PFSK-1 (cell line): ENCODE measurements around the gene UBASH3A.

ENCODE experiments used
- FOXP2 ChIP-seq: optimal IDR thresholded peaks from 2 replicates; pipeline ENCODE3; 2011; ENCODE audit warnings: borderline replicate concordance, control low read depth, inconsistent platforms; ENCODE audit not compliant: insufficient read depth; ENCODE audit errors: extremely low read length, extremely low read depth
- POLR2AphosphoS5 ChIP-seq: IDR thresholded peaks from 2 replicates; pipeline ENCODE4 v1.6.1; 2012; ENCODE audit warnings: low read depth, mild to moderate bottlenecking, control low read depth, low read length, moderate library complexity
- REST ChIP-seq, 2 experiments: IDR thresholded peaks; 2 replicates each; pipeline versions ENCODE4 v1.6.1 to v1.8.0; 2011 to 2012; ENCODE audit warnings: low read depth in 2 of 2, low read length in 2 of 2, control low read depth in 1 of 2, inconsistent platforms in 1 of 2, mild to moderate bottlenecking in 1 of 2, moderate library complexity in 1 of 2; ENCODE audit not compliant: insufficient read depth in 1 of 2
- SIN3A ChIP-seq: IDR thresholded peaks from 2 replicates; pipeline ENCODE4 v1.6.1; 2012; ENCODE audit warnings: mild to moderate bottlenecking, low read length, moderate library complexity, borderline replicate concordance; ENCODE audit not compliant: insufficient read depth
- TAF1 ChIP-seq: IDR thresholded peaks from 2 replicates; pipeline ENCODE4 v1.6.1; 2012; ENCODE audit warnings: low read length, control low read depth, borderline replicate concordance; ENCODE audit not compliant: insufficient read depth

Gene UBASH3A

GRCh38 chr21:42486531-42486930, 82.8 kb downstream of the UBASH3A start:
- TF ChIP-seq FOXP2: no peak
- TF ChIP-seq POLR2AphosphoS5: no peak
- TF ChIP-seq TAF1: no peak
- TF ChIP-seq REST (IDR thresholded peaks at IDR 0.05; ENCODE audit: insufficient read depth in 1 of 2, low read depth in 2 of 2, low read length in 2 of 2): no peak

GRCh38 chr21:42489006-42489563, 85.4 kb downstream of the UBASH3A start:
- TF ChIP-seq POLR2AphosphoS5 (no peak), FOXP2 (no peak), SIN3A (no peak), REST (IDR thresholded peaks at IDR 0.05; ENCODE audit: insufficient read depth in 1 of 2, low read depth in 2 of 2, low read length in 2 of 2) (no peak), TAF1 (no peak)

- TF ChIP-seq TAF1 (no peak), FOXP2 (no peak), POLR2AphosphoS5 (no peak), REST (IDR thresholded peaks at IDR 0.05; ENCODE audit: insufficient read depth in 1 of 2, low read depth in 2 of 2, low read length in 2 of 2) (no peak), SIN3A (no peak)
Observed at GRCh38 chr21:42489991-42490390, 86.3 kb downstream of the UBASH3A start.

- TF ChIP-seq SIN3A: no peak
- TF ChIP-seq REST (IDR thresholded peaks at IDR 0.05; ENCODE audit: insufficient read depth in 1 of 2, low read depth in 2 of 2, low read length in 2 of 2): no peak
- TF ChIP-seq TAF1: no peak
- TF ChIP-seq FOXP2: no peak
- no peak for TF ChIP-seq POLR2AphosphoS5
Observed at GRCh38 chr21:42490720-42491119, 87.0 kb downstream of the UBASH3A start.

GRCh38 chr21:42491328-42491727, 87.6 kb downstream of the UBASH3A start:
- TF ChIP-seq POLR2AphosphoS5: no peak
- TF ChIP-seq FOXP2: no peak
- no peak for TF ChIP-seq TAF1
- TF ChIP-seq REST (IDR thresholded peaks at IDR 0.05; ENCODE audit: insufficient read depth in 1 of 2, low read depth in 2 of 2, low read length in 2 of 2): no peak
- no peak for TF ChIP-seq SIN3A
